Measurements from ENCODE around the gene NLRP2B.
"Not testable (repeated sequence)": the region's sequence is repeated elsewhere in the genome, so short reads cannot be mapped to it uniquely, and the experiment has no call there.

Gene NLRP2B

DNA sequence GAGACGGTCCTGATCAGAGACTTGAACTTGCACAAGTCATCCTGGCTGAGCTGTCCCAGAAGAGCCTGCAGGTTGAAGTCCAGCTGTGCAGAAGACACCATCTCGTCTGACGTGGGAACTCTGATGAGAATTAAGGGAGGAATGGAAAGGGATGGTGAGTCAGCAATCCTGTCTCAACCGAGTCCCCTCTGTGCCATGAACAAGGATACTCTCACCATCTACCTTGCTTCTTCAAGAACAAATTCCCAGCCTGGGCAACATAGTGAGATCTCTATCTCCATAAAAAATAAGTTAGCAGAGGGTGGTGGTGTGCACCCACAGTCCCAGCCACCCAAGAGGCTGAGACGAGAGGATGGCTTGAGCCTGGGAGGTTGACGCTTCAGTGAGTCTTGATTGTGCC is at the start of gene NLRP2B:
TSS of gene NLRP2B (minus strand) at position 101 of the 400 bp plus-strand sequence.
- DNase-seq: no peak

DNA sequence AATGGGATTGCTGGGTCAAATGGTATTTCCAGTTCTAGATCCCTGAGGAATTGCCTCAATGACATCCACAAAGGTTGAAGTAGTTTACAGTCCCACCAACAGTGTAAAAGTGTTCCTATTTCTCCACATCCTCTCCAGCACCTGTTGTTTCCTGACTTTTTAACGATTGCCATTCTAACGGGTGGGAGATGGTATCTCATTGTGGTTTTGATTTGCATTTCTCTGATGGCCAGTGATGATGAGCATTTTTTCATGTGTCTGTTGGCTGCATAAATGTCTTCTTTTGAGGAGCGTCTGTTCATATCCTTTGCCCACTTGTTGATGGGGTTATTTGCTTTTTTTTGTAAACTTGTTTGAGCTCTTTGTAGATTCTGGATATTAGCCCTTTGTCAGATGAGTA is 45.9 kb upstream of the NLRP2B start:
- not testable (repeated sequence) for DNase-seq

DNA sequence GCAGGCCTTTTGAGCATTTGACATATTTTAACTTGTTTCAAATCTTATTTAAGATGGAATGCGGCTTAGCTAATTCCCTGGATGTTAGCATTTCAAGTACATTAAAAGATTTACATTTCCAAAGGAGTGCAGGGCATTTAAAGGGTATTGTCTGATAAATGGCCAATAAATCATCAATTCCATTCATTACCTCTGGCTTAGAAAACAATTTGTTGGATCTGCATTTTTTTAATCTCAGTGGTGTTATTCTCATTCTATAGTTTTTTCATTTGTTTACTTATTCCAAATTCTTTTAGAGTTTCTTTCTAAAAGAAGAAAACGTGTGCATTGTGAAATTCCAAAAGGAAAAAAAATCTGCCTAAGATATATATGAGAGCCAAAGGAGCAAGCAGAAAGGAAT is 1.3 kb upstream of the NLRP2B start:
- DNase-seq: no peak

DNA sequence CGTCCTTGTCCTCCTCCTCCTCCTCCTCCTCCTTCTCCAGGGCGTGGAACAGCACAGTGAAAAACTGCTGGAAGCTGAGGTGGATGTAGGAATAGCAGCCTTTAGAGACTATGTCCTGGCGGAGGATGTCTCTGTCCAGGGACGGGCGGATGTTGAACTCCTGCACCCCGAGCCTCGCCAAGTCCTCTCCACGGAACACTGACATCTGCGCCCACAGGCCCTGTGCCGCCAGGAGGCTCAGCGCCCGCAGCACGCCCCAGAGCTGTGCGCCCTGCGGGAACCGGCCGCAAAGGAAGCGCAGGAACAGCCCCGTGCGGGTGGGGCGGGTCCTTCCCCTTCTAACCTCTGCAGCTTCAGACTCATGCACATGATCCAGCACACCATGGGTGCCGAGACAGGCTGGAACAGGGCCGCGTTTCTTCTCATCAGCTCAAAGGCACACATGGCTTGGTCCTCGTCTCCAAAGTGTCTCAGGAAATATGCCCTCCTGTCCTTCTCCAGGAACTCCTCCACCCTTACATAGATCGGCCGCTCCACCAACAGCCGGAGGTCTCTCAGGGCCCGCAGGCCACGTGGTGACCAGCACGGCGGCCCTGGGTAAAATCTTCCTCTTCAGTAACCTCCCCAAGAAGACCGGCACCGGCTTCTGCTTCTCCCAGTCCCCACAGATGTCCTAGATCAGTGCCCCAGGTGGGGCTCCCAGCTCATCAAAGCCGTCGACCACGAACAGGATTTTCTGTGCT is 1.2 kb downstream of the NLRP2B start:
- no peak for DNase-seq

DNA sequence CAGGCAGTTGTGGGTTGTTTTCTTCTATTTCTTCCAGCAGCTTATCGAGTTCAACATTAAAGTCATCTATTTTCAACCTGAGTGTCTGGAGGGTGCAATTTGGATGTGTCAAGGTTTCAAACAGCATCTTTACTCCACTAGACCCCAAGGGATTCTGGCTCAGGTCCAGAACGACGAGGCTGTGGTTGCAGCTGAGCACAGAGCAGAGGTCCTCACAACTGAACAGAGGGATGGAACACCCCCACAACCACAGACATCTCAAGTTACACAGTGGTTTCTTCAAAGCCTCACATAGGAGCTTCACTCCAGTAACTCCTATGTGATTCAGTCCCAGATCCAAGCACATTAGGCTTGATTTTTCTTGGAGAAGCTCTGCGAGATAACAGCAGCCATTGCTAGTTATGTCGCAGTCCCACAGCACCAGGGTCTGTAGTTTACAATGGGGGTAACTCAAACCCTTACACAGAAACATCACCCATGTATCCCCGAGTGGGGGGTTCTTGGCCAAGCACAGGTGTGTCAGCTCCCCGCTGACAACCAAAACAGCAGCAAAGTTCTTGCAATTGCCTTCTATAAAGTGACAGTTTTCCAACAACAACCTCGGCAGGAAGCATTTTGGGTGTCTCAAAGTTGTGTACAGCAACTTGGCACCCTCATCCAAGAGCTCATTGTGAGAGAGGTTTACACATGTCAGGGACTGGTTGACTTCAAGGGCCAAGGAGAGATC is 2.8 kb downstream of the NLRP2B start:
- no peak for DNase-seq

DNA sequence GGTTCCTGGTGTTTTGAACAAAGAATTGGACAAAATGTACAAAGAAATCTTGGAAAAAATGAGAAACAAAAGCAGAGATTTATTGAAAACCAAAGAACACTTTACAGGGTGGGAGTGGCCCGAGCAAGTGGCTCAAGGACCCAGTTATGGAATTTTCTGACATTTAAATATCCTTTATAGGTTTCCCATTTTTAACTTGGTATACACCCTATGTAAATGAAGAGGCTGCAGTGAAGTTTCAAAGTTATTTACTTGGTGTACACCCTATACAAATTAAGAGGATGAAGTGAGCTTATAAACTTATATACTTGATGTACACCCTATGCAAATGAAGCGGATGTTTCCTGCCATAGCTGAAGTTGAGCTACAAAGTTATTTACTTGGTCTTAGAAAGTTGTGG is 4.7 kb downstream of the NLRP2B start:
- no peak for DNase-seq

DNA sequence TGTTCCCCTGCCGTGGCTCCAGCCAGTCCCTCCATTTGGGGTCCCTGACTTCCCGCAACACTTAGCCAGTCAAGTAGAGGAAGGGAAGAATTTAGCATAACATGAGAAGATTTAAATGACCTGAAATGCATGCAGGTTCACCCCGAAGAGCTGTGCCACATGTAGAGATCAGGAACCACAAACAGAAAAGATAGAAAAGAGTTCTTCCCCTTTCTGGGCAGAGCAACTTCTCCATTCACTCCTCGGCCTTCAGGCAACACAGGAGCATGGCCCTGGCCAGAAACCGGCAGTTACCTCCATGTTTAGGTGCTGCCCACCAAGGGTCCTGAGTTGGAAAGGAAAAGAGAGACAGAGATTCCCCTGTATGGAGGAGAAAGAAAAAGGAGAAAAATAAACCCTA is 5.2 kb downstream of the NLRP2B start:
- DNase-seq: no peak

DNA sequence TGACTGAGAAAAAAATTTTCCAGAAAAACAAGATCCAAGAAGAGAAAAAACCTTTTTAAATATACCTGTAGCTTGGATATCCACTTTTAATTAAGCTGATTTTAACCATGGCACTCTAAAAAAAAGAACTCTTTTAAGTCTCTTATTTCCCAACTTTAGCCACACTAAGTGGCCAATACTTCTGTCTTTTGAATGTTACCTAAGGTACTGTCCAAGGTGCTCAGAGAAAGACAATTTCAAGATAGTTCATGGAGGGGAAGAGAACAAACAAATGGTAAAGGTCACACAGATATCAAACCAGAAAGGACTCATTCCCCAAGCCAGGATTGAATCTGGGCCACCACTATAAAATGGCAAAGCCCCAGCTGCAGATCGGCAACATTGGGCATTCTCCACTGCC is 10.1 kb downstream of the NLRP2B start:
- DNase-seq: no peak

DNA sequence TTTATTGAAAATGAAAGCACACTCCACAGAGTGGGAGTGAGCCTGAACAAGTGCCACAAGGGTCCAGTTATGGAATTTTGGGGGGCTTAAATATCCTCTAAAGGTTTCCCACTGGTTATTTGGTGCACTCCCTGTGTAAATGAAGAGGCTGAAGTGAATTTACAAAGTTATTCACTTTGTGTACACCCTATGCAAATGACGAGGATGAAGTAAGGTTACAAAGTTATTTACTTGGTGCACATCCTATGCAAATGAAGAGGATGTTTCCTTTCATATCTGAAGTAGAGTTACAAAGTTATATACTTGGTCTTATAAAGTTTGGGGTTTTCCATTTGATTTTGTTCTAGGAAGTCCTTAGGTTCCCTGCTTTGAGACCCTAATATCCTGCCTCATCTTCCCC is 13.1 kb downstream of the NLRP2B start:
- DNase-seq: no peak

DNA sequence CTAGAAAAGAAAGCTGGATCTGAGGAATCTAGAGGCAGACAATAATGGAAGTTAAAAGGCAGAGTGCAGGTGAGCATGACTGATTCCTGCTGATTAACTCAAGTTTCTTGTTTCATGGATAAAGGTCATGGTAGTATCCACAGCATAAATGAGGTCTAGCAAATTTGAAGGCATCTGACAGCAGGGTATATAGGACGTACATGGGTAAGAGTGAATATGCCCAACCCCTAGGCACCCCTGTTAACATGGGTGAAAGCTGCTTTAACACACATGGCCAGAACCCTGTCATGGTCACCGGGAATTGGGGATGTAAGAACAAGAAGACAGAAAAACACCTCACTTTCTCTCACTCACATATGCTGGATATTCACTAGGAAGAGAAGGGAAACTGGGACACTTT is 25.0 kb downstream of the NLRP2B start:
- no peak for DNase-seq

DNA sequence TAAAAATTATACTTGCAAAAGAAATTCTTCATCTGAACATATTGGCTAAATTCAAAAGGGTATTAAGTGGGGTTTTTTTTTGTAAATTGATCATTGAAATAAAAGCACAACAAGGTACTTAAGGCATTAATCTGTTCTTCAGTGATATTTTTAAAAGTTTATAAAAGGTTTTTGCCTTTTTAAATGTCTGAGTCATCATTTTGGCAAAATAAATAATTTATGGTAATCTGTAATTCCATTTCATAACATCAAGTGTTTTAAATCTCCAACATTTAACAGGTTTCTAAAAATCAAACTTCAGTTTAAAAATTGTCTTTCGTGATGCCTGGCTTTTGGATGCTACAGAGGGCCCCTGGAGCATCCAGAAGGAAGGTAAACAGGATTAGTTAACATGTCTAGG is 27.4 kb downstream of the NLRP2B start:
- DNase-seq: no peak

DNA sequence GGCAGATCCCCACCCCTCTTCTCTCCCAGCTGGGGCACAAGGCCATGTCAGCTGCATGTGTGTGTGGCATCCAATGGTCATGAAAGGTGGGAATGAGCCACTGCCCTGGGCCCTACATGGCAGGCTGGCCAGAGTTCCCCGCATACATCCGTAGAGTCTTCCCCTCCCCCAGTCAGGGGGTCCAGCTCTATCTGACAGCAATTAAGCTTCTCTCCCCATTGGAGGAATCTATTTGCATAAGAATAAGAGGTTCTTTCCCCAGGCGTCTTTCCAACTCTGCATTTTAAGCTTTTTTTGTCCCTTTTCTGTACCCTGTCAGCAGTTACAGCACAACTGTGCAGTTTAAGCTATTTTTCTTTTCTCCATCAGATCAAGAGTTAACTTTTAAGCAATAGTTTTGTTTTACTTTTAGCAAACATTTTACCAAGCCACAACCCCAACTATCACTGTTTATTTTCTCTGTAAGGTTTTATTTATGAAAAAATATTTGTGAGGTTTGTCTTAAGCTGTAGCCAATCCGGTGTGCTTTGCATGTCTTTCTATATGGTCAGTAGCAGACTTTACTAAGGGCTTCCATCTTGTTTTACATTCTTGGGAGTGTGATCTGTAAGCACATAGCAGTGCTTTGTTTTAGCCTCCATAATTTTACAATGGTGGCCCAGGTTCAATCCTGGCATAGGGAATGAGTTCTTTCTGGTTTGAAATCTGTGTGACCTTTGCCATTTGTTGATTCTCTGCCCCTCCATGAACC is 28.7 kb downstream of the NLRP2B start:
- DNase-seq: no peak

DNA sequence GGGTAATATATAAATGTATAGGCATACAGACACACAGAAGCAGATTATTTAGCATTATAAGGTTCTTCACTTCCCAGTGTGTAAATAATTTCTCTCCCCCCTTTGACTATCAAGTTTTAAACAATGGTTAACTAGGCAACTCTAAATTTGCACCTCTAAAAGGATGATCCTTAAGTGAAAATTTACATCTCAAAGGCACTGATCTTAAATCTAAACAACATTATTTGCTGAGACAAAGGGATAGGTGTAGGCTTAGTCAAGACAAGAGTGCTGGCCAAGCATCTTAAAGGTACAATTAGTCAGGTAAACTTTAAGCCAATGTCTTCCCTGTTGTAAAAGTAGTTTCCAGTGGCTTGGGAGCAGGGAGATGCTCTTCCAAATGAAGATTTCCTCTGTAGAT is 33.0 kb downstream of the NLRP2B start:
- DNase-seq: no peak

DNA sequence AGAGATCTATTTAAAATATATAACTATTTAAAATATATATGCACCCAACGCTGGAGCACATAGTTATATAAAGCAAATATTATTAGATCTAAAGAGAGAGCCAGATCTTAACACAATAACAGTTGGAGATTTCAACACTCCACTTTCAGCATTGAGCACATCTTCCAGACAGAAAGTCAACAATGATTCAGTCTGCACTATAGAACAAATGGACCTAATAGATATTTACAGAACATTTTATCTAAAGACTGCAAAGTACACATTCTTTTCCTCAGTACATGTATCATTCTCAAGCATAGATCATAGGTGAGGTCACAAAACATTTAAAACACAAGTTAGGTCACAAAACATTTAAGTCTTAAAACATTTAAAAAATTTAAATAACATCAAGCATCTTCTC is 36.4 kb downstream of the NLRP2B start:
- DNase-seq: no peak

DNA sequence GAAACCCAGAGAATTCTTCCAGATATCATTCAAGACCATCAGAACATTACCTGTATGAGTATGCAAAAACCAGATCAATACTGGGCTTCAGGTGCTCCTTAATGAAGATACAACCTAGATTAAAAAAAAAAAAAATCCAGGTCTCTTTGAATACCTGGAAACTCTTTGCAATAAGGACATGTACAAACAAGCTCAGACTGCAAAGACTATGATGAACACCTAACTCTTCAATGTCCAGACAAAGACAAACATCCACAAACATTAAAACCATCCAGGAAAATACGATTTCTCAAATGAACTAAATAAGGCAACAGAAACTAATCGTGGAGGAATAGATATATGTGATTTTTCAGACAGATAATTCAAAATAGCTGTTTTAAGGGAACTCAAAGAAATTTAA is 38.7 kb downstream of the NLRP2B start:
- DNase-seq: no peak

DNA sequence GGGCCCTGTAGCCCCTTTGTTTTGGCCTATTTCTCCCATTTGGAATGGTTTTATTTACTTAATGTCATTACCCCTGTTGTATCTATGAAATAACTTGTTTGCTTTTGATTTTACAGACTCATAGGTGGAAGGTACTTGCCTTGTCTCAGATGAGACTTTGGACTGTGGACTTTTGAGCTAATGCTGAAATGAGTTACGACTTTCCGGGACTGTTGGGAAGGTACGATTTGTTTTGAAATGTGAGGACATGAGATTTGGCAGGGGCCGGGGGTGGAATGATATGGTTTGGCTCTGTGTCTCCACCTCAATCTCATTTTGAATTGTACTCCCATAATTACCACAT is 39.4 kb downstream of the NLRP2B start:
- DNase-seq: no peak

DNA sequence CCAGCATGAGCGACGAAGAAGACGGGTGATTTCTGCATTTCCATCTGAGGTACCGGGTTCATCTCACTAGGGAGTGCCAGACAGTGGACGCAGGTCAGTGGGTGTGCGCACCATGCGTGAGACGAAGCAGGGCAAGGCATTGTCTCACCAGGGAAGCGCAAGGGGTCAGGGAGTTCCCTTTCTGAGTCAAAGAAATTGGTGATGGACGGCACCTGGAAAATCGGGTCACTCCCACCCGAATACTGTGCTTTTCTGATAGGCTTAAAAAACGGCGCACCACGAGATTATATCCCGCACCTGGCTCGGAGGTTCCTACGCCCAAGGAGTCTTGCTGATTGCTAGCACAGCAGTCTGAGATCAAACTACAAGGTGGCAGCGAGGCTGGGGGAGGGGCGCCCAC is 50.6 kb downstream of the NLRP2B start:
- DNase-seq: not testable (repeated sequence)

Data from CD4-positive, alpha-beta T cell treated with Interleukin-10 for 1 hour (primary cell).